ENCODE data around the gene CDX1.

The CDX1 gene

DNA sequence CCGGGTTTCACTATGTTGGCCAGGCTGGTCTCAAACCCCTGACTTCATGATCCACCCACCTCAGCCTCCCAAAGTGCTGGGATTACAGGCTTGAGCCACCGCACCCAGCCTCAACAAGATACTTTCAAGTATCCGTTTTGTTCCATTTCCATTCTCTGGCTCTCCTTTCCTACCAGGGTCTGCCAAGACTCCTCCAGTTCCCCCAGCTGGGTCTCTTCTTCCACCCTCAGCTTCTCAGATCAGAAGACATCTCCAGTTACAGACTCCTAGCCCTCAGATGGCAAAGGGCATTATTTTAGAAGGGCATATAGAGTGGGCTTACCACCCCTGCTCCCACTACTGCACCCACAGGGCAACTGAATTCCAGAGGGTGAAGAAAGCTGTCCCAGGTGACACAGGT, 9.4 kb upstream of the CDX1 start:
- H3K4me3 ChIP-seq (replicated peaks in 1 of 2; ENCODE audit: low read depth in 2 of 2, low read length in 2 of 2) = no peak overlapping the region
- TF ChIP-seq, protein P1, sequence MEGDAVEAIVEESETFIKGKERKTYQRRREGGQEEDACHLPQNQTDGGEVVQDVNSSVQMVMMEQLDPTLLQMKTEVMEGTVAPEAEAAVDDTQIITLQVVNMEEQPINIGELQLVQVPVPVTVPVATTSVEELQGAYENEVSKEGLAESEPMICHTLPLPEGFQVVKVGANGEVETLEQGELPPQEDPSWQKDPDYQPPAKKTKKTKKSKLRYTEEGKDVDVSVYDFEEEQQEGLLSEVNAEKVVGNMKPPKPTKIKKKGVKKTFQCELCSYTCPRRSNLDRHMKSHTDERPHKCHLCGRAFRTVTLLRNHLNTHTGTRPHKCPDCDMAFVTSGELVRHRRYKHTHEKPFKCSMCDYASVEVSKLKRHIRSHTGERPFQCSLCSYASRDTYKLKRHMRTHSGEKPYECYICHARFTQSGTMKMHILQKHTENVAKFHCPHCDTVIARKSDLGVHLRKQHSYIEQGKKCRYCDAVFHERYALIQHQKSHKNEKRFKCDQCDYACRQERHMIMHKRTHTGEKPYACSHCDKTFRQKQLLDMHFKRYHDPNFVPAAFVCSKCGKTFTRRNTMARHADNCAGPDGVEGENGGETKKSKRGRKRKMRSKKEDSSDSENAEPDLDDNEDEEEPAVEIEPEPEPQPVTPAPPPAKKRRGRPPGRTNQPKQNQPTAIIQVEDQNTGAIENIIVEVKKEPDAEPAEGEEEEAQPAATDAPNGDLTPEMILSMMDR (IDR thresholded peaks at IDR 0.05; ENCODE audit: low read depth, low read length) = no peak
- DNase-seq (ENCODE audit: low read depth in 2 of 2) = no peak

DNA sequence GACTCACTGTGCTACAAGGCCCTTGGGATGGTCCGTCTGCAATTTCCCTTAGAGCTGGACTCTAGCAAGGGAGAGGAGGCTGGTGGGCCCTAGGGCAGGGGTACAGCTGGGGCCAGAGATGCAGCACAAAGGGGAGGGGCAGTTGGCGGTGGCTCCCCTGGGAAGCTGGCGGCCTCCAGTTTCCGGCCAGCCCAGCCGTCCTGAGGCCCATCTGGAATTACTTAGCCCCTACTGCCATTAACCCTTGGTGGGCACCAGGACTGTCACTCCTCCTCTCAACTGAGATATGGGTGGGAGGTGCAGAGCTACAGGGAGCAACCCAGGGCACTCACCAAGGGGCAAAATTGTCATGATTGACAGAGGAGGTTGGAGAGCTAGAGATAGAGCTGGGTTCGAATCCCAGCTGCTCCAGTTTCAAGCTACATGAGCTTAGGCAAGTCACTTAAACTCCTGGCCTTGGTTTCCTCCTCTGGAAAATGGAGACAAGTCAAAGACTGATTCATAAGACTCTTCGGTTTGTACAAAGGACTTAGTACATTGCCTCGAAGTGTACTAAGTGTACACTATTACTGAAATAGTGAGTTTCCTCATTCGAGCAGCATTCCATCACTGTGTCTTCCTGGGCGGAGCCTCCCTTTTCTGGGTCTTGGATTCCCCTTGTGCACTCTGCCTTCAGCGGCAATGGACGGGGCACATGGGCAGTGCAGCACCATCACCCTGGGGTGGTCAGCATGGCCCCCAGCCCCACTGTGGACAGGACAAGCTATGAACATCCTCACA, 8.2 kb upstream of the CDX1 start:
- no peak overlapping the region for H3K4me3 ChIP-seq (replicated peaks in 1 of 2; ENCODE audit: low read depth in 2 of 2, low read length in 2 of 2)
- DNase-seq (ENCODE audit: low read depth in 2 of 2) = peak; percentile 70 to 74
- TF ChIP-seq, protein P1 (IDR thresholded peaks at IDR 0.05; ENCODE audit: low read depth, low read length) = no peak

DNA sequence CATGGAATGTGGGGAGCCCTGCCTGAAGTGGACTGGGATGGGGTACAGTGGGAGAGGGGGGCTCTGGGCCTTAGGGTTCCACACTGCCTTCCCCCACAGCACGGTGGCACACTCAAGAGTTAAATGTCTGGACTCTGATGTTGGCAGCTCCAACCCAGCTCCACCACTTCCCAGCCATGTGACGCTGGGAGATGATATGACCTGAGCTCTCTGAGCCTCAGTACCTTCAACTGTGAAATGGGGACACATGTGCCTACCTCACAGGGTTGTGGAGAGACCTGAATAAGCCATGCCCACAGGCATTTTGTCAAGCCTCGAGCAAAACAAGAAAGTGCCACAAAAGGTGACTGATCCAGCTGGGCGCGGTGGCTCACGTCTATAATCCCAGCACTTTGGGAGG, 7.5 kb upstream of the CDX1 start:
- H3K4me3 ChIP-seq (replicated peaks in 1 of 2; ENCODE audit: low read depth in 2 of 2, low read length in 2 of 2) = no peak overlapping the region
- TF ChIP-seq, protein P1 (IDR thresholded peaks at IDR 0.05; ENCODE audit: low read depth, low read length) = no peak
- peak in 1 of 2 donors; percentile 19 for DNase-seq (ENCODE audit: low read depth in 2 of 2)

DNA sequence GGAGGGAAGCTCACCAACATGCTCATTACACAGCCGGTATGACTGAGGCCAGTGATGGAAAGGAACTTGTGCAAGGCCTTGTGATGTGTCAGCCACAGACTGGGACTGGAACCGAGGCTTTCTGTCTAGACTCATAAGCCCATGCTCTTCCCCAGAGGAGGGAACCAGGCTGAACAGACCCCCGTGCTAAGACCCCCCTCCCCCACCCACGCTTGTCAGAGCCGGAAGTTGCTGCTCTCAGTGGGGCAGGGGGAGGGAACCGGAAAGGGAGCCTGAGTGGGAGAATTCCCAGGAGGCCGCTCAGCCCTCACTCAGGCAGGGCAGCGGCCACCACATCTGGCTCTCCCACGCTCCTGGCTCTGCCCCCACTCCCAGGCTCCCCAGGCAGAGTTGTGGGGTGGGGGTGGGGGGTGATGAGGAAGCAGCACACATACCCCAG, 6.8 kb upstream of the CDX1 start:
- H3K4me3 ChIP-seq (replicated peaks in 1 of 2; ENCODE audit: low read depth in 2 of 2, low read length in 2 of 2) = no peak overlapping the region
- TF ChIP-seq, protein P1 (IDR thresholded peaks at IDR 0.05; ENCODE audit: low read depth, low read length) = no peak
- peak; percentile 85 to 91 for DNase-seq (ENCODE audit: low read depth in 2 of 2)

DNA sequence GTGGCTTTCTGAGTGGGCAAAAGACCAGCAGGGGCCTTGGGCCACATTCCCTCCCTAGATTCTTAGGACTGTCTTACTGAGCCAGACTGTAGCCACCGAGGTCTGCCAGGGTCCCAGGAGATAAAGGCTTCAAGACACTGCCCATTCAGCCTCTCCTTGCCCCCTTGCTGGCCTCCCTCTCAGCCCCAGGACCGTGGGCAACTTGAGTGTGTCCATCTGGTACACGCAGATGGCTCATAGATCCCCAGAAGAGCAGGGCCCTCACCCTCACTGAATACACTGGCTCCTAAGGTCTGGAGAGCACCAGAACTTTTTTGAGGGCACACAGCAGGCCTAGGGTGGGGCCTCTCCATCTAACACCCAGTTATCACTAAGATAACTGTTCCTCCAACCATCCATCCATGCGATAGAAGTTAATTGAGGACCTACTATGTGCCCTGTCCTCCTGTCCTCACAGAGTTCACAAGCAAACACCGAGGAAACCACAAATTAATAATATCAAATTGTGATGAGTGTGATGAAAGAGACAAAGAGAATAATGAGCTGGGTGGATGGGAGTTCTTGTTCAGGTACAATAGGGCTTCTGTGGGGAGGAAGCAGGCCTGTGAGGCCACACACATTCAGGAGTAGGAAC, 6.0 kb upstream of the CDX1 start:
- no peak overlapping the region for H3K4me3 ChIP-seq (replicated peaks in 1 of 2; ENCODE audit: low read depth in 2 of 2, low read length in 2 of 2)
- no peak for DNase-seq (ENCODE audit: low read depth in 2 of 2)
- TF ChIP-seq, protein P1 (IDR thresholded peaks at IDR 0.05; ENCODE audit: low read depth, low read length) = no peak

DNA sequence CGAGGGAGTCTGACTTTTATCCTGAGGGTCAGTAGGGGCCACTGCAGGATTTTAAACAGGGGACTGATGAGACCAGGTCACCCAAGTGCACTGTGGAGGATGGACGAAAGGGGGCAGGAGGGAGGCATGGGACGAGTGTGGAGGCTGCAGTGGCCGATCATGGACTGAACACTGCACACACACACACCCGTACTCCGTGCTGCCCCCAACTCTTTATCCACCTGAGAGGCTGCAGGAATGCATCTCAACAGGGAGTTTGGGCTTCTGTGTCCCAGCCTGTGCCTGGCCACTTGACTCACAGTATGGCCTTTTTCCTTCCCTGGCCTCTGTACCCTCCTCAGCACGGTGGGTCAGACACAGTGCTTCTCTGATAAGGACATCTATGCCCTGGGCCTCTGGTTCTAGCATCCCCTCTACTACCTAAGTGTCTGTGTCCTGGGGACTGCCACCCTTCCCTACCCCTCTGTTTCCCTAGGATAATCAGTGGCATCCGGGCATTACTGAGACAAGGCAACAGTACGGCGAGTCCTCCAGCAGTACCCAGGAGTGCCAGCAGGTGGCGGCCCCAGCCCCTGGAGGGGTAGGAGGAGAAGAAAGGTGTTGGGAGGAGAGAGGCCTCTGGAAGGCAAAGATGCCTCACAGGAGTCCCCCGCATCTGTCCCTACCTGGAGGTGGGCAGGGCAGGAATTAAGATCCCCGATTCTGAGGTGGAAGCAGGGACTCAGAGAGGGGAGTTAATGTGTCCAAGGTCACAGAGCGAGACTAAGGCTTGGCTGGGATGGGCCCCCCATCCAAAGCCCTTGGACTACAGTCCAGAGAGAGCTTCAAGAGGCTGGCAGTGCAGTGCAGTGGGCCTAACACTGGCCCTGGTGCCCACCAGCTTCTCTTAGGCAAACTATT, 5.1 kb upstream of the CDX1 start:
- peak; percentile 70 to 81 for DNase-seq (ENCODE audit: low read depth in 2 of 2)
- TF ChIP-seq, protein P1 (IDR thresholded peaks at IDR 0.05; ENCODE audit: low read depth, low read length) = peak; percentile 99
- H3K4me3 ChIP-seq (replicated peaks in 1 of 2; ENCODE audit: low read depth in 2 of 2, low read length in 2 of 2) = no peak overlapping the region
